H1 (cell line): ENCODE data around the gene HRH4. TPM values are rescaled to one million over a fixed set of nuclear protein-coding genes. Genes with fewer than 3 reads are reported as not detected.

Experiments
- CTCF ChIA-PET: fragments of 300-600 bp; sonication (Branson Sonifier 250); formaldehyde crosslinking; loops from one replicate; lab custom pipeline; 2021; ENCODE audit not compliant: partially characterized antibody; lab: Charles Lee
- POLR2A ChIA-PET: fragments of 300-600 bp; sonication (Branson Sonifier 250); formaldehyde crosslinking; loops from one replicate; lab custom pipeline; 2021; ENCODE audit warnings: inconsistent platforms; ENCODE audit not compliant: partially characterized antibody; lab: Charles Lee
- DNase-seq, 2 experiments: peaks; one replicate each; pipeline versions ENCODE4 v3.0.0 to v3.0.0-alpha.2; 2010 to 2022; ENCODE audit warnings: low spot score in 2 of 2, low read depth in 1 of 2, mixed read lengths in 1 of 2
- FAIRE-seq: peaks from 2 replicates; lab custom pipeline; 2011; peaks lifted over from hg19 to GRCh38; lab: Jason Lieb, UNC
- H2AFZ ChIP-seq: 2 replicates; pipeline ENCODE4 v1.8.1; 2012; ENCODE audit warnings: low read length, inconsistent platforms
- H2AK5ac ChIP-seq: 2 replicates; pipeline ENCODE4 v1.6.1; 2013; ENCODE audit warnings: low read depth, low read length
- H2BK120ac ChIP-seq: replicated peaks from 2 replicates; pipeline ENCODE3; 2013; ENCODE audit warnings: low read depth, low read length, inconsistent platforms
- H2BK12ac ChIP-seq: 2 replicates; pipeline ENCODE4 v1.6.1; 2013; ENCODE audit warnings: low read depth, low read length
- H2BK15ac ChIP-seq: 2 replicates; pipeline ENCODE4 v1.6.1; 2013; ENCODE audit warnings: low read length
- H2BK20ac ChIP-seq: 2 replicates; pipeline ENCODE4 v1.6.1; 2013; ENCODE audit warnings: low read length
- H2BK5ac ChIP-seq: 2 replicates; pipeline ENCODE4 v1.6.1; 2013; ENCODE audit warnings: low read depth, low read length
- H3K14ac ChIP-seq: 2 replicates; pipeline ENCODE4 v1.6.1; 2013; ENCODE audit warnings: inconsistent platforms; ENCODE audit not compliant: insufficient read length
- H3K18ac ChIP-seq: 2 replicates; pipeline ENCODE4 v1.6.1; 2013; ENCODE audit warnings: low read length; ENCODE audit errors: extremely low read depth
- H3K23ac ChIP-seq: 2 replicates; pipeline ENCODE4 v1.6.1; 2013; ENCODE audit warnings: inconsistent platforms; ENCODE audit not compliant: insufficient read length
- H3K23me2 ChIP-seq: 2 replicates; pipeline ENCODE4 v1.6.1; 2013; ENCODE audit warnings: low read depth, low read length
- H3K27ac ChIP-seq: 2 replicates; pipeline ENCODE4 v1.6.1; 2011; ENCODE audit warnings: low read depth, low read length, inconsistent platforms
- H3K27me3 ChIP-seq, 4 experiments: replicated peaks in 1 of 4; 1 replicate in 1 of 4; 2 replicates in 3 of 4; pipeline versions ENCODE4 v1.6.1 to v1.8.1; 2011 to 2013; ENCODE audit warnings: low read length in 3 of 4, mild to moderate bottlenecking in 3 of 4, inconsistent platforms in 2 of 4, mixed read lengths in 2 of 4, moderate library complexity in 1 of 4; ENCODE audit not compliant: control insufficient read depth in 3 of 4, insufficient read depth in 3 of 4; ENCODE audit errors: extremely low read depth in 1 of 4
- H3K36me3 ChIP-seq, 4 experiments: 2 replicates each; pipeline versions ENCODE4 v1.6.1 to v1.8.1; 2011 to 2013; ENCODE audit warnings: mild to moderate bottlenecking in 4 of 4, low read length in 3 of 4, moderate library complexity in 2 of 4, control low read depth in 1 of 4, inconsistent platforms in 1 of 4; ENCODE audit not compliant: insufficient read depth in 4 of 4, control insufficient read depth in 2 of 4
- H3K4ac ChIP-seq: replicated peaks from 2 replicates; pipeline ENCODE3; 2013; ENCODE audit warnings: low read length, low read depth, mixed read lengths, inconsistent platforms; ENCODE audit not compliant: insufficient read length
- H3K4me1 ChIP-seq, 4 experiments: replicated peaks in 1 of 4; 1 replicate in 1 of 4; 2 replicates in 3 of 4; pipeline versions ENCODE4 v1.6.1 to v1.8.1; 2011 to 2013; ENCODE audit warnings: low read length in 3 of 4, inconsistent platforms in 2 of 4, mixed read lengths in 1 of 4; ENCODE audit not compliant: insufficient read depth in 4 of 4, control insufficient read depth in 3 of 4
- H3K4me2 ChIP-seq, 2 experiments: 2 replicates each; pipeline versions ENCODE4 v1.6.1 to v1.8.1; 2011 to 2013; ENCODE audit warnings: low read depth in 2 of 2, low read length in 2 of 2, control low read depth in 1 of 2, inconsistent platforms in 1 of 2, mild to moderate bottlenecking in 1 of 2; ENCODE audit not compliant: insufficient read depth in 1 of 2
- H3K4me3 ChIP-seq, 4 experiments: fragments of 200-600, 300-600 bp in 1 of 4; sonication (generic), shearing (Covaris generic), sonication (Bioruptor Twin) in 1 of 4; 2 replicates each; pipeline versions ENCODE4 v1.5.1 to v1.8.1; 2011 to 2016; ENCODE audit warnings: low read length in 4 of 4, low read depth in 3 of 4, control low read depth in 2 of 4, inconsistent platforms in 2 of 4, mild to moderate bottlenecking in 2 of 4, mixed read lengths in 1 of 4, moderate library complexity in 1 of 4; ENCODE audit not compliant: insufficient read depth in 2 of 4; ENCODE audit errors: extremely low read depth in 1 of 4
- H3K56ac ChIP-seq: replicated peaks from 2 replicates; pipeline ENCODE3; 2013; ENCODE audit warnings: low read depth, mild to moderate bottlenecking, mixed read lengths, low read length, inconsistent platforms; ENCODE audit not compliant: insufficient read length
- H3K79me1 ChIP-seq: 2 replicates; pipeline ENCODE4 v1.6.1; 2013; ENCODE audit warnings: low read depth, low read length, control low read depth
- H3K79me2 ChIP-seq, 2 experiments: 2 replicates each; pipeline versions ENCODE4 v1.6.1 to v1.8.1; 2012 to 2013; ENCODE audit warnings: low read length in 2 of 2, mild to moderate bottlenecking in 2 of 2, inconsistent platforms in 1 of 2; ENCODE audit not compliant: insufficient read depth in 2 of 2, control insufficient read depth in 1 of 2
- H3K9ac ChIP-seq, 4 experiments: replicated peaks in 1 of 4; 1 replicate in 1 of 4; 2 replicates in 3 of 4; pipeline versions ENCODE4 v1.6.1 to v1.8.1; 2011 to 2013; ENCODE audit warnings: low read depth in 3 of 4, low read length in 3 of 4, control low read depth in 2 of 4, mild to moderate bottlenecking in 2 of 4, moderate library complexity in 2 of 4, inconsistent platforms in 1 of 4; ENCODE audit errors: extremely low read depth in 1 of 4
- H3K9me3 ChIP-seq, 2 experiments: 2 replicates each; pipeline versions ENCODE4 v1.6.1 to v1.8.1; 2012 to 2013; ENCODE audit warnings: mild to moderate bottlenecking in 2 of 2, moderate library complexity in 2 of 2, control low read depth in 1 of 2, inconsistent platforms in 1 of 2, low read depth in 1 of 2, low read length in 1 of 2, mixed read lengths in 1 of 2; ENCODE audit not compliant: insufficient read depth in 2 of 2
- H4K20me1 ChIP-seq, 2 experiments: replicated peaks in 1 of 2; 2 replicates each; pipeline versions ENCODE3 to v1.8.1; 2011 to 2013; ENCODE audit warnings: inconsistent platforms in 2 of 2, low read length in 2 of 2, mild to moderate bottlenecking in 1 of 2; ENCODE audit not compliant: insufficient read depth in 2 of 2, control insufficient read depth in 1 of 2
- H4K5ac ChIP-seq: 2 replicates; pipeline ENCODE4 v1.6.1; 2013; ENCODE audit warnings: low read length, low read depth, mixed read lengths, inconsistent platforms; ENCODE audit not compliant: insufficient read length
- H4K8ac ChIP-seq: 2 replicates; pipeline ENCODE4 v1.8.0; 2013; ENCODE audit warnings: mild to moderate bottlenecking, moderate library complexity, low read length, inconsistent platforms; ENCODE audit not compliant: insufficient read depth; ENCODE audit errors: extremely low read depth
- H4K91ac ChIP-seq: replicated peaks from 2 replicates; pipeline ENCODE3; 2013; ENCODE audit warnings: low read length, mixed read lengths, inconsistent platforms; ENCODE audit not compliant: insufficient read length
- BACH1 ChIP-seq: IDR thresholded peaks from 2 replicates; pipeline ENCODE4 v1.6.1; 2012; ENCODE audit warnings: low read length, improper control_type of control experiment
- CBX5 ChIP-seq: fragments of 300-800, 300-1000 bp; sonication (generic); IDR thresholded peaks from 2 replicates; pipeline ENCODE4 v1.7.1; 2016; ENCODE audit warnings: antibody characterized with exemption, low read length, low read depth
- CEBPB ChIP-seq: IDR thresholded peaks from 2 replicates; pipeline ENCODE4 v1.6.1; 2012; ENCODE audit warnings: low read depth, low read length
- CHD1 ChIP-seq: IDR thresholded peaks from 2 replicates; pipeline ENCODE4 v1.6.1; 2012; ENCODE audit warnings: low read depth, low read length, improper control_type of control experiment
- CREB1 ChIP-seq: IDR thresholded peaks from 2 replicates; pipeline ENCODE4 v1.6.1; 2012; ENCODE audit warnings: inconsistent platforms
- EGR1 ChIP-seq: IDR thresholded peaks from 2 replicates; pipeline ENCODE4 v1.6.1; 2011; ENCODE audit warnings: low read depth, low read length, borderline replicate concordance
- EZH2 ChIP-seq: fragments of 200-600 bp; sonication (generic); IDR thresholded peaks from 2 replicates; pipeline ENCODE4 v1.7.1; 2012; ENCODE audit warnings: low read depth, mild to moderate bottlenecking, moderate library complexity, low read length, inconsistent platforms; ENCODE audit not compliant: severe bottlenecking
- HDAC6 ChIP-seq: IDR thresholded peaks from one replicate; pipeline ENCODE4 v1.7.1; 2012; ENCODE audit warnings: low read depth, mild to moderate bottlenecking, inconsistent platforms, low read length, moderate library complexity
- MAFK ChIP-seq: IDR thresholded peaks from 2 replicates; pipeline ENCODE4 v1.6.1; 2012; ENCODE audit warnings: low read depth, mild to moderate bottlenecking, improper control_type of control experiment, low read length
- RBBP5 ChIP-seq: IDR thresholded peaks from 2 replicates; pipeline ENCODE4 v1.7.1; 2012; ENCODE audit warnings: low read depth, mild to moderate bottlenecking, inconsistent platforms, low read length, moderate library complexity, borderline replicate concordance
- RFX5 ChIP-seq: IDR thresholded peaks from 2 replicates; pipeline ENCODE4 v1.6.1; 2011; ENCODE audit warnings: low read depth, low read length, improper control_type of control experiment, borderline replicate concordance
- SAP30 ChIP-seq: fragments of 300-600 bp; sonication (generic); IDR thresholded peaks from 2 replicates; pipeline ENCODE4 v1.7.1; 2012; ENCODE audit warnings: low read length, moderate library complexity, mild to moderate bottlenecking, inconsistent platforms; ENCODE audit not compliant: insufficient read depth, insufficient replicate concordance
- SP4 ChIP-seq: IDR thresholded peaks from 2 replicates; pipeline ENCODE4 v1.6.1; 2012; ENCODE audit warnings: low read length, inconsistent platforms
- TAF1 ChIP-seq: IDR thresholded peaks from 2 replicates; pipeline ENCODE4 v1.6.1; 2011; ENCODE audit warnings: mild to moderate bottlenecking, low read depth, low read length
- WGBS, 2 experiments: shearing (Covaris generic) in 1 of 2; methylation state at CpG; one replicate each; pipeline versions ENCODE4 v1.1.6 to v1.1.7; 2013 to 2015; ENCODE audit warnings: low lambda C conversion rate in 2 of 2, mixed read lengths in 2 of 2, inconsistent platforms in 1 of 2, low coverage in 1 of 2, missing lambda C conversion rate in 1 of 2; ENCODE audit not compliant: insufficient replicate concordance in 2 of 2, insufficient coverage in 1 of 2, insufficient read length in 1 of 2; ENCODE audit errors: extremely low coverage in 1 of 2, missing lambda C conversion rate in 1 of 2; 5-methylcytosine and 5-hydroxymethylcytosine counted together
- polyA plus RNA-seq, 7 experiments: library from polyadenylated mRNA; depleted of rRNA in 3 of 7; stranded (reverse) in 5 of 7; unstranded in 2 of 7; fragments of >200 nt in 5 of 7; fragments of 200-250 nt in 2 of 7; gene quantifications; 1 replicate in 5 of 7; 2 replicates in 1 of 7; 4 replicates in 1 of 7; pipeline versions ENCODE4 v1.2.1 to v1.2.3, GENCODE V29; 2011 to 2013; ENCODE audit warnings: missing spikeins in 2 of 7, mixed read lengths in 2 of 7
- total RNA-seq: library from RNA; stranded (reverse); fragmentation: NEBNext Ultra II Directional; extraction: Animal tissue kit (Norgen Biotek cat#: 25700); gene quantifications from 2 replicates; pipeline ENCODE4 v1.2.1, GENCODE V29; 2021

The HRH4 gene
- total and polyA plus RNA-seq, 2 of the 8 experiments (the other 6 are each of a cell fraction or from before 2014, with no cell fraction given) = 0.03 TPM; not detected in 1

- H2BK5ac ChIP-seq = no peak overlapping the region
- no peak for TF ChIP-seq RBBP5
- TF ChIP-seq MAFK = no peak
- no peak for TF ChIP-seq CHD1
- TF ChIP-seq RFX5 = no peak
- no peak for TF ChIP-seq CREB1
- no peak for TF ChIP-seq TAF1
- no peak for TF ChIP-seq HDAC6
- TF ChIP-seq SAP30 = no peak
- TF ChIP-seq CBX5 = no peak
- TF ChIP-seq BACH1 = no peak
- no peak for TF ChIP-seq EZH2
- TF ChIP-seq EGR1 = no peak
- TF ChIP-seq SP4 = no peak
- no peak for TF ChIP-seq CEBPB
Measured at GRCh38 chr18:24497031-24497754, 36.8 kb downstream of the HRH4 start.

More at GRCh38 chr18:24497031-24497754, 36.8 kb downstream of the HRH4 start:
- no peaks in the 10 kb centered on the region for H3K4me1 ChIP-seq
- H3K4me3 ChIP-seq = no peak overlapping the region
- no peak overlapping the region for H2BK12ac ChIP-seq
- H3K23ac ChIP-seq = no peak overlapping the region
- no peaks in the 10 kb centered on the region for H3K36me3 ChIP-seq
- H4K20me1 ChIP-seq = no peaks in the 10 kb centered on the region
- H3K4me2 ChIP-seq = no peak overlapping the region
- H3K27ac ChIP-seq = no peak overlapping the region
- no peak overlapping the region for H2BK120ac ChIP-seq
- ChIA-PET CTCF (interaction anchor here (0.8 to 11.9 kb wide), 4 partner anchors 8 to 63 kb away, joined by 3 to 101 read pairs (median 13); no protein-coding TSS in a partner anchor), POLR2A (no interaction called here)
- H3K9ac ChIP-seq = no peak overlapping the region
- H3K56ac ChIP-seq = no peak overlapping the region
- H3K27me3 ChIP-seq = no peaks in the 10 kb centered on the region
- no peak overlapping the region for H2BK20ac ChIP-seq
- 95% methylated on average over 1 of the region's 1 CpG; no CpG with 5 or more reads in 1 of the 2 experiments for WGBS, 2 experiments
- DNase-seq (no peak), FAIRE-seq (no peak)
- H4K91ac ChIP-seq = no peak overlapping the region
- H2AFZ ChIP-seq = no peak overlapping the region
- H3K4ac ChIP-seq = no peak overlapping the region
- H3K79me1 ChIP-seq = no peaks in the 10 kb centered on the region
- H3K23me2 ChIP-seq = no peaks in the 10 kb centered on the region; the same call in 1 of the 2 replicates
- H3K79me2 ChIP-seq = no peaks in the 10 kb centered on the region
- no peak overlapping the region for H4K5ac ChIP-seq
- no peaks in the 10 kb centered on the region; a peak in 1 of 4 replicates for H3K9me3 ChIP-seq
- H2AK5ac ChIP-seq = no peak overlapping the region
- H4K8ac ChIP-seq = no peak overlapping the region
- H2BK15ac ChIP-seq = no peak overlapping the region
- no peak overlapping the region for H3K18ac ChIP-seq
- no peak overlapping the region for H3K14ac ChIP-seq
